Raji (cell line): Measurements from ENCODE around the gene RIMBP2.

Experiments used
- POLR2A ChIP-seq: IDR thresholded peaks from 2 replicates; pipeline ENCODE4 v1.6.1; 2011; ENCODE audit warnings: low read depth, low read length, control low read depth; ENCODE audit not compliant: insufficient read depth

The RIMBP2 gene

DNA sequence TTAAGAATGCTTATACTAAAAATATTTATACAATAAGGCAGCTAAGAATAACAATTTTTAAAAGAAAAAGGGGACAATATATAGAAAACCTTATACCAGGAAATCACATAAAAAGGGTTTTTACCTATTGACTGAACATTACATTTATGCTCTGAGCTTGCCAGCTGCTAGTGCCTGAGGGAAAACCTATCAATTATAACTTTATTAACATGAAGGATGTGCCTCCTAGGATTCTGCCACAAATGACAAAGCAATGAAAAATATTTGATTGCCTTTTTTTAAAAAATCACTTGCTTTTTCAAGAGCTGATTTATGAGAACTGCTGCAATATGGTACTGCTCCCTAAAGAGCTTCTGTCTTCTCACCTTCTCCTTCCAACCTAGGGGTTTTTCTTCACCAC is 185.7 kb downstream of the RIMBP2 start:
- no peak for TF ChIP-seq POLR2A

DNA sequence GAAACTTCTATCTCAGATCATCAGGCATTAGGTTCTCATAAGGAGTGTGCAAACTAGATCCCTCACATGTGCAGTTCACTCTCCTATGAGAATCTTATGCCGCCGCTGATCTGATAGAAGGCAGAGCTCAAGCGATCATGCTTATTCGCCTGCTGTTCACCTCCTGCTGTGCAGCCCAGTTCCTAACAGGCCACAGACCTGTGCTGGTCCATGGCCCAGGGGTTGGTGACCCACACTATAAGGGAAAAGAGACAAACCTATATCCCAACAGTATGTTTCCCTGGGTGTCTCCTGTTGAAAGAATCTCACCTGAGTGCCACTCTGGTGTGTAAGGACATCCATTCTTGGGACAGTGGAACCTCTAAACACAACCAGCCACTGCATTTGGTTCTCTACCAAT is 186.3 kb downstream of the RIMBP2 start:
- TF ChIP-seq POLR2A = no peak

DNA sequence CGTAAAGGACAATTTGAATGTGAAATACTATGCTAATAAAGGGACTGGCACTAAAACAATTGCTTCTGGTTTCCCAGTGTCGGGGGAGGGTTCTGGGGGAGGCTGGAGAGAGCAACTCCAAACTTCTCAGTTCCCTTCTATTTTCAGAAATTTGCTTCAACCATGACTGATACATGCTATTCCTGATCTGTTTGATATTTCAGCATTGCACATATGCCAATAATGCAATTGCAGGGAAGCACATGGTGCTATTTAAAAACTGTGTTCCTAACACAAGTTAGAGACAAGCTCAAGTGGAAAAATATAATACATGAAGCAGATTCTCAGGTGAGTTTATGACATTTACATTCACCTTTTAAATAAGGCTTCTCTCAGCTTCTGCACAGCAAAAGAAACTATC is 188.9 kb downstream of the RIMBP2 start:
- TF ChIP-seq POLR2A = no peak

DNA sequence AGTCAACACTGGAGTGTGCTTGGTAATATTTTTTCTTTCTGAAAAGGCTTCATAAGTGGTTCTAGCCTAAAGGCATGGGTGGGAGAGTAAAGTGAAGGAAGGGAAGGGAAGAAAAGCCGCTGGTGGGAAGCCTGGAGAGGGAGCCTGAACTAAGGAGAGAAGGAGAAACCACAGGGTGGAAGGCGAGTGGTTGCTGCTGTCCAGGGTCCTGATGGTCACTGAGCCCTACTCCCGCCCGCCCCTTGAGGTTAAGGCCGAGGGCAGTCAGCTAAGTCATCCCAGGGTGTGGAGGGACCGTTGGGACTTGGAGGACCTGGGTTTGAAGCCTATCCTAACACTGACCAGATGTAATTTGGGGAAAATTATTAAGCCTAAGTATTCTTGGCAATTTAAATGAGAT is 189.3 kb downstream of the RIMBP2 start:
- TF ChIP-seq POLR2A = no peak

DNA sequence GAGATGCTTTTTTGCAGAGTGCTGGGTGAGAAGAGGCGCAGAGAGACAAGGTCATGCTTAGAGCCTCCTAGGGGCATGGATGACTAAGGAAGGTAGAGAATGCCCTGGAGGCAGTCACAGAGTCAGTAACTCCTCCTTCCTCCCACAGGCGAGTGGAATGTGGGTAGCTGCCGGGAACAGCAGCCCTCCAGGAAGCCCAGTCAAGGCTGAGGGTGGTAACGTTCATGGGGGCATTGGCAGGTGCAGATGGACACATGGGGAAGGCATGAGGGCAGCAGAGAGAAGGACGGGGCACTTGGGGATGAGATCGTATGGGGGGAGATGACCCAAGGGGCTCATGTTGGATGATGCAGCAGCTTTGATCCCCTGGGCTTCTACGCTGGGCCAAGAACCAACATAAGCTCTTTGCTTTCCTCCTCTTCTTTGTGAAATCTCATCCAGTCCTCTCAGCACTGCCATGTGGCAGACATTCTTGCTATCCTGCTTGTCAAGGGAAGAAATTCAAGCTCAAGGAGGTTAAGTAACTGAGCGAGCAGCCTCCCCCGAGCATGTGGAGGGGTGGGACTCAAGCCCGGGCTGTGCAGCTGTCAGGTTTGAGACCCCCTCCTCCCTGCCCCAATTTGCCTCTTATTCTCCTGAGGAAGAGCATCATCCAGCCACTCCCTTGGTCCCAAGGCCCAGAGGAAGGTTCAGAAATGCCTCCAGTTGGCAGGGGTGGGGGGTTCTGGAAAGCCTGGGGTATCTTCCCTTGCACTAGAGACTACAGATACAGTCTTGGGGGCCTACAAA is 190.5 kb downstream of the RIMBP2 start:
- TF ChIP-seq POLR2A = no peak

DNA sequence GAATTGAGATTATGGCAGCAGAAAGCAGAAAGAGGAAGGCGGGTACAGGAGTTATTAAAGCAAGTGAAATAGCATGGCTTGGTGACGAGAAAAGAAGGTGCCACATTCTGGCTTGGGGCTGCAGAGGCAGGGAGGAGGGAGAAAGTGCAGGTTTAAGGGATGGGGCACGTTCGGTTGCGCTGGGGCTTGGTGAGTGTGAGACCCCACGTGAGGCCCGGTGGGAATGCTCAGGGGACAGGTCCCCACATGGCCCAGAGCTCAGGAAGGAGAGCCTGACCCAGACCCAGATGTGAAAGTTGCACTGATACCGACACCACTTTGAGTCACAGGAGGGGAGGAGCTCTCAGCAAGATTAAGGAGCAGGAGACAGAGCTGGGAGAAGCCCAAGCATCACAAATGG is 191.3 kb downstream of the RIMBP2 start:
- no peak for TF ChIP-seq POLR2A

DNA sequence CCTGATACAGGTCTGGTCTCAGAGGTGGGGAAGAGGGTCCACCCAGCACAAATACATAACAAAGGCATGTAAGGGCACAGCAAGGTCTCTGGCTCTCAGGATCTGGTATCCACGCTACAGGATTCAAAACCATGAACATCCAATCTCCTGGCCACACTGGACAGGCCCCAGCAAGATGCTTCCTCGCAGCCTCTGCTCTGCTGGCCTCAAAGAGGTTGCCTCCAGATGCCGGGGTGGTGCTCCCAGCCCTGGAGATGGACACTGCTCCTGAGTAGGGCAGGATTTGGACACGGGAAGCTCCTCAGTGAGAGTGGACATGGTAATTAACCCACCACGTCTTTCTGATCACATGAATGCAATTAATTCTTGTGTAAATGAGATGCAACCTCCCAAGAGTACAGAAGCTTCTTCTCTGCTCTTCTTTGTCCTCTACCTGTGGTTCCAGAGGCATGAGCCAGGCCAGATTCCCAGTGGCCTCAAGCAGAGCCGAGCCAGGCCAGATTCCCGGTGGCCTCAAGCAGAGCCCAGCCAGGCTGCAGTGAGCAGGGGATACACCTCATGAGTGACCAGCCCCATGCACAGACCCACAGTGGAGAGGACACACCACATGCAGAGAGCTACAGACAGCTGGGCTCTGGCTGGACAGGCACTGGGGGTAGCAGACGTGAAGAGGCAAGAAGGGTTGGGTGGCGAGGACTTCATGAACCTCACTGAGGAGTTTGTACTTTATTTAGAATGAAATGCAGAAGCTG is 192.1 kb downstream of the RIMBP2 start:
- TF ChIP-seq POLR2A = no peak

DNA sequence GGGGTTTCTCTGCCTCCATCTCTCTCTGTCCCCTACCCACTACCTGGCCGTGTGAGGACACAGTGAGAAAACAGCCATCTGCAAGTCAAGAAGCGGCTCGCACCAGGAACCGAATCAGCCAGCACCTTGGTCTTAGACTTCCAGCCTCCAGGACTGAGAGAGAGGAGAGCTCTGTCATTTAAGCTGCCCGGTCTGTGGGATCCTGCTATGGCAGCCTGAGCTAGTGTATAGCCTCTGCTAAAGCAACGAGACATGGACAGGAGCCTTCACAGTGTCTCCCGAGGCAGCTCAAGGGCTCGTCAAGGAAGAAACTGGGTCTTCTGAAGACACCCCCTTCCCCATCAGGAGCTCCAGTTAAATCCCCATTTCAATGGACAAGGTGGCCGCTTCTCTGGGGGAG is 192.9 kb downstream of the RIMBP2 start:
- TF ChIP-seq POLR2A = no peak

DNA sequence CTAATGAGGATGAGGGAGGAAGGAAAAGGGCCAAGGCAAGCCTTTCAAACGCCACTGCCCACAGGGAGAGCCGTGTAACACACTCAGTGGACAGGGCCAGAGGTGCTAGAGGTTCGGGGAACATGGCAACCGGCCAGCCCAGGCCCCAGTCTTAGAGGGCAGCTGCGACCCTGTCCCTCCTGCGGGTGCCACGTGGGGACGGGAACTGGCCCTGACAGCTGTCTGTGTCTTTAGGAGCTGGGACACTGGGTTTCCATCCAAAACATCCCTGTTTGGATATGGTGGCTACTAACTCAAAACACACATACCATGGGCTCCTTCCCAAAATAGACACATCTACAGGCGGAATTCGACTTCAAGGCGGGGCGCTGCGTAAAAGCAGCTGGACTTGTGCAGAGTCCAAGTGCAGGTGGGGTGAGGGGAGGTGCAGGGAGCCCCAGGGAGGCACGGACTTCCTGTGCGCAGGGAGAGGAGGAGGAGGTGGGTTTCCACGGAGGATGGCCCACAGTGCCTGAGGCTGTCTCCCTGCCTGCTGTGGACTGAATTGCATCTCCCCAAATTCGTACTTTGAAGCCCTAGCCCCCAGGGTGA is 193.8 kb downstream of the RIMBP2 start:
- TF ChIP-seq POLR2A = no peak

DNA sequence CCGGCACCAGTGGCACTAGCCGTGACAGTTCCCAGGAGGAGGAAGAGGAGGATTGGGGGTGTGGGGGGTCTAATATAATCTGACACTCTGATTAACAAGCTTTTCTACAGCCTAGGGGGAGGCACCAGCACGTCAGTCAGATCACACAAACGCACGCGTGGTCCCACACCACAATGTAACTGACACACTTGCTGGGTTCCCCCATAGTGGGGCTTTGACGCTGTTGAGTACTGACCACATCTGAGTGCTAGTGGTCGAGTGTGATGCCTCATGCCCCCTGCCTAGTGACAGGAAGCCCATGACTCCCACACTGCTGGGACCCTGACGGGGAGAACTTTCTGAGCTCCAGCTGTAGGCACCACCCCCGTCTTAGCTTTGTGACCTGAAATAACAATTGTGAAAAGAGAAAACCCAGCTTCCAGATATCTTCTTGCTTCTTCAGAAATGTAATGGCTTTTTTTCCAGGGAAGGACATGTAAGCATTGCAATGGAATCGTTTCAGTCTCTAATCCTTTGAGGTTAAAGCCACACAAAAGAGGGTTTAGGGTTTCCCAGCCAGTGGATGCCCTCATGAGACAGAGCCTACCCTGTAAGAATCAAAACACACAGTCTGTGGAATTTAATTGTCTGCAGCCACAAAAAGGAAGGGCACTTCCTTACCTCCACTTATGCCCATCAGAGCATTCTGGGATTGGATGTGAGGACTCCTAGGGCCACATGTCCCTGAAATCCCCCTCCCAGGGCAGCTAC is 194.5 kb downstream of the RIMBP2 start:
- TF ChIP-seq POLR2A = no peak

DNA sequence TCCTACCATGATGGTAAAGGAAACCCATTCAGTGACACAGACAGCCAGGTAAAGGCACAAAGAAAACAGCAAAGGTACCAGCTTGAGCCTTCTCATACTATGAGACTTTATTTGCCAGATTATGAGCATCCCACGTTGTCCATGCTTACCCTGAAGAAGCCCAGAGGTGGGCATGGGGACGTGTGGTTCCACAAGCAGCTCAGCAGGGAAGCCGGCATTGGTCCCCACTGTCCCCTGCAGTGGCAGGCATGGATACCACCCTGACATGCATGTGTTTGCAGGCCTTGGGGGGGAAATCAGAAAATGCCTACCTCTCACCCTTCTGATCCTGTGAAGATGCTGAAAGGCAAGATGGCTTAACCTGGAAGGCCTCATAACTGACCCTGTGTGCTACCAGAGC is 195.3 kb downstream of the RIMBP2 start:
- TF ChIP-seq POLR2A = no peak

DNA sequence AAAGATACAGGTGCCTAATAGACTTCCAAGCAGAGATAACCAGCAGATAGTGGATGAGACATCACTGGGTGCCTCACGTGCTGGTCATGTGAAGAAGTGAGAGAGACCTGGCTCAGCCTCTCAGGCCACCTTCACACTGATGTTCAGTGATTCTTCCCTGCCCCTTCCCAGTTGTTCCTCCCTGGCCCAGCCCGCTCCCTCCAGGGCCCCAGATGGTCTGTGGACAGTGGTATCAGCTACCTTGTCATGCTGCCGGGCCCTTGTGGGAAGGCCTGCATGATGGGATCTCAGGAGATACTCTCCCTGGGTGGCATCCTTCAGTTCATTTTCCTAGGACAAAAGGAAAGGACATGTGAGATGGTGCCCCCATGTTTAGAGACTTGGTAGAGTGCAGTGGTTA is 198.5 kb downstream of the RIMBP2 start:
- TF ChIP-seq POLR2A = no peak

DNA sequence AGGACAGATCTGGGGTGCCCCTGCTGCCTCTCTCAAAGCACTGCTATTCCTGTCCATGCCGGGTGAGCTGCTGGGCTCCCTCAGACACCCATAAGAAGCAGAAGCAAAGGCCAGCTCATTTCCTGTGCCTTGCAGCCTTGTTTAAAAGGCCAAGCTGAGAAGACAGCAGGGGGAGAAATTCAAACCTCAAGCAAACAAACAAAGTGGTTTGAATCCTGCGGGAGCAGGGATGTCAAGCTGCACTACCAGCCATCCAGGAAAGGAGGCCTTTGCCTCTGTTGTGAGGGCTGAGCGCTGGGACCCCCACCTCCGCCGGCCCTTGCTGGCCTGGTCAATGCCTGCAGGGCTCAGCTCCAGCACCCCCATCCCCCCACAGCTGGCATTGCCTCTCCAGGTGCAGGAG is 201.9 kb downstream of the RIMBP2 start:
- no peak for TF ChIP-seq POLR2A

DNA sequence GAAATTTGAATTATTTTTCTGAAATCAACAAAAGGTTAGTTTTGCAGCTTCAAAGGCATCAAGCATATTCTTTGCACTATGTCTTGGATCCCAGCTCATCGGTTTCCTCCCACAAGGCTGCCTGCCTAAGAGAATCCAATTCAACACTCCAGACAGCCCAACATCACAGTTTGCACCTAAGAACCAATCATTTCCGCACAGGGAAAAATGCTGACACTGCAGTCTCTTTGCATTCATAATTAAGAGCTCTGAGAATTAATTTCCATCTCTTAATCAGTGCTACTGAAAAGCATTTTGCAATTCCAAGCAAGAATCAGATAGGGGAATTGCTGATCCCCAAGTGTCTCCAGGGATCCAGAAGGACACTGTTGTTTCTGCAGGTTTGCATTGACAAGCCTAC is 202.5 kb downstream of the RIMBP2 start:
- TF ChIP-seq POLR2A = no peak

DNA sequence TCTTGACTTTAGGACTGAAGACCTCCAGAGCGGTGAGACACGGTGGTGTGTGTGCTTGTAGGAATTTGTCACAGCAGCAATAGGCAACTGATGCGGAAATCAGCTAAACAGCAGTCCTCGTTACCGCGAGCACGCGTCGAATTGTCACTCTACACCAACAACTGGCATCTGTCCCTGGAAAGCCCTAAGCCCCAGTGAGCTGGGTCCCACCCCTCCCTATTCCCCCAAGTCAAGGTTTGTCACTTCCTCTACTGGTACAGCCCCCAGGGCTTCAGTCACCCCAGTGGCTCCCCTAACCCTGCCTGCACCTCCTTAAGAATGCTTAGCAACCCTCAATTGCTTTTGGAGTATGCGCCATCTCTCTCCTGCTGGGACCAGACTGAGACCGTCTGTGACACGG is 204.8 kb downstream of the RIMBP2 start:
- TF ChIP-seq POLR2A = no peak

DNA sequence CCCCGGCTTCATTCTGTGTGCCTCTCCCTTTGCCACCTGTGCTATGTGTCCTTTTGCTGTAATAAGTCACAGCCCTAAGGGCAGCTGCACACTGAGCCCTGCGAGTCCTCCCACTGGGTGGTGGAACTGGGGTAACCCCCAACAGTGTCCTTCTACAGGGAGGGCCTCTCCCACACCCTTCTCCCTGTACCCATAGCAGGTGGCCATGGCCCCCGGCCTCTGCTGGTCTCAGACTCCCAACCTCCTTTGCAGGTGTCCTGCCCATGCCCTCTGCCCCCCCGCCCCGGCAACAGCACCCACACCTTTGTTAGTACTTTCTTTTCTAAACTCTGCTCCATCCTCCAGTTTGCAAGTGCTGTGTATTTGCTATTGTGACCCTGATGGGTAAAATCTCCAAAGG is 206.6 kb downstream of the RIMBP2 start:
- no peak for TF ChIP-seq POLR2A

DNA sequence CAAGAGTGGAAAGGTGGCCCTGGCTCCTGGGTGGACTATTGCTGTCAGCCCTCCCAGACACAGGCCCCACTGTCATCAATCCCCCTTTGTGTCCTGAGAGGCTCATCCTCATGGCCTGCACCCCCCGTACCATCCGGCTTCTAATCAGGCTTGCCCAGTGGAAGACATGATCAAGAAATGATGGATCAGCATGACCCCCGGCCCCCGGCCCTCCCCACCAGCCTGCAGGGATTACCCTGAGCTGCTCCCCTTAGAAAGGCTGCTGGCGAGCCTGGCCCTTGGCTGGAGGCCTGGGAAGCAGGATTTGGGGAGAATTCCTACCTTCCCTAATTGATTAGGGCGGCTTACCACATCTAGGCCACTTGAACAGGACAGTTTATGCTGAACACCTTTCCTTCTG is 207.3 kb downstream of the RIMBP2 start:
- no peak for TF ChIP-seq POLR2A
